K562 (cell line): ENCODE results near the gene C19orf67.

Source experiments
- CUX1 ChIP-seq: fragments of 200-800 bp; sonication (Bioruptor generic); IDR thresholded peaks from 2 replicates; pipeline ENCODE4 v1.6.1; 2016; ENCODE audit warnings: missing genetic modification characterization, missing compliant biosample characterization
- SIRT6 ChIP-seq: IDR thresholded peaks from one replicate; pipeline ENCODE4 v1.6.1; 2012; ENCODE audit warnings: low read depth, mild to moderate bottlenecking, control low read depth, inconsistent platforms, low read length, moderate library complexity
- ZNF274 ChIP-seq: IDR thresholded peaks from 2 replicates; pipeline ENCODE4 v1.6.1; 2011; ENCODE audit warnings: low read depth, mild to moderate bottlenecking, low read length, moderate library complexity, borderline replicate concordance

DNA sequence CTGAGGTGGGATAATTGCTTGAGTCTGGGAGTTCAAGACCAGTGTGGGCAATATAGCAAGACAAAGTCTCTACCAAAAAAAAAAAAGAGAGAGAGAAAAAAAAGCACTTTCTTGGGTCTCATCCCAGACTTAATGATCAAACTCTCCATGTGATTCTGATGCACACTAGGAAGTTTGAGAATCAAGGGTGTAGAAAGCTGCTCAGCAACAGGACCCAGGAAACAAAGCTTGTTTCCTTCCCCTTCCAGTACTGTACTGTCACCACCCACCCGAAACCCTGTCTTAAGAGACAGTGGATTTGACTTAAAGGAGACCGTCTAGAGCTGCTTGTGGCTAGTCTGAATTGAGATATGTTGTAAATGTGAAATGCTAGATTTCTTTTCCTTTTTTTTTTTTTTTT lies 7.2 kb downstream of the C19orf67 start:
- TF ChIP-seq SIRT6 (no peak), CUX1 (CRISPR knock-in tag) (no peak), ZNF274 (no peak)
